Kidney tubule cell (primary cell): Measurements from ENCODE around the gene LLGL2.
"Not testable (repeated sequence)": the region's sequence is repeated elsewhere in the genome, so short reads cannot be mapped to it uniquely, and the experiment has no call there.

Experiments
- DNase-seq: peaks from one replicate; pipeline ENCODE4 v3.0.0-alpha.2; 2018; ENCODE audit warnings: low spot score

Gene LLGL2

DNA sequence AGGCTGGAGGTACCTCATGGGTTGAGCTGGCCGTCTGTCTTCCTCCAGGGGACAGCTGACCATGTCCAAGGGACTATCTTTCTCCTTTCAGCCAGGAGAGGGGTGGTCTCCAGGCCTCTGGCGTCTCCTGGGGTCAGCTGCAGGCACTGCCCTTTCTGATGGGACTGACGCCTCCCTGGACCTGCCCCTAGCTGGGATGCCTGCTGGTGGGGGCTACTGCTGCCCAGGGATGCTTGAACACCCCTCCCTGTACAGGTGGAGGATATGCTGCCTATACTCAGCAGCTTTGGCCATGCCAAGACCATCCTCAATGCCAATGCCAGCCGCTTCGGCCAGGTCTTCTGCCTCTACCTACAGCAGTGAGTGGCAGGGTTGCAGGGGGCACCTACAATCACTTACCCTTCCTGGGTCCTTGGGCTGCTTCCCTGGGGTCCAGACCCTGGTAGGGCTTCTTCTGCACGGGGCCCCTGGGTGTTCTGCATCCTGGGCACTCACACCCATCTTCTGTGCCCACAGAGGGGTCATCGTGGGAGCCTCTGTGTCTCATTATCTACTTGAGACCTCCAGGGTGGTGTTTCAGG, 66.3 kb downstream of the LLGL2 start:
- no peak for DNase-seq

GRCh38 chr17:75592348-75593020, 67.0 kb downstream of the LLGL2 start:
- no peak for DNase-seq

GRCh38 chr17:75593430-75593829, 67.9 kb downstream of the LLGL2 start:
- not testable (repeated sequence) for DNase-seq

DNA sequence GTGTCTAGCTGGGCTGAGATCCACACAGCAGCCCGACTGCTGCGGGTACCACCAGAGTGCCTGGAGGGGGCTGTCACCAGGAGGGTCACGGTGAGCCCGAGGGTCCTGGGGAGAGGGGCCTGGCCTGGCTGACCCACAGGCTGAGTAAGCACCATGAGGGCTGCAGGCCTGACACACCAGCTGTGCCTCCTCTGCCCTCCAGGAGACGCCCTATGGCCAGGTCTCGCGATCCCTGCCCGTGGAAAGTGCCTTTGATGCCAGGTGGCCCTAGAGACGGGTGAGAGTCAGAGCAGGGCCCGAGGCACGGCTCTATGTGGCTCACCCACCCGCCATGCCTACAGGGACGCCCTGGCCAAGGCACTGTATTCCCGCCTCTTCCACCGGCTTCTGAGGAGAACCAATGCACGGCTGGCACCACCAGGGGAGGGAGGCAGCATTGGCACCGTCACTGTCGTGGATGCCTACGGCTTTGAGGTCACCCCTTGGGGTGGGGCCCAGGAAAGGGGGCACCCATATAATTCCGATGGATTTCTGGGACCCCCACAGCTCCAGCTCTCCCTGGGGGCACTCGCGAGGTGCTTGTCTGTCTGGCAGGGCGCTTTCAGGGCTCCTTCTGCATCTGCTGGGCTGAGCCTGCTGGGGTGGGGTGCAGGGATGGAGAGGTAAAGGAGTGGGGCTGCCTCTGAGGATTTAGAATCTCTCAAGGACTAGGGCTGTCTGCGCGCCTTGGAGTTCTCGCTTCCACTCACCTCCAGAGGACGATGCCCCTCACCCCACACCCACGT, 69.2 kb downstream of the LLGL2 start:
- no peak for DNase-seq

DNA sequence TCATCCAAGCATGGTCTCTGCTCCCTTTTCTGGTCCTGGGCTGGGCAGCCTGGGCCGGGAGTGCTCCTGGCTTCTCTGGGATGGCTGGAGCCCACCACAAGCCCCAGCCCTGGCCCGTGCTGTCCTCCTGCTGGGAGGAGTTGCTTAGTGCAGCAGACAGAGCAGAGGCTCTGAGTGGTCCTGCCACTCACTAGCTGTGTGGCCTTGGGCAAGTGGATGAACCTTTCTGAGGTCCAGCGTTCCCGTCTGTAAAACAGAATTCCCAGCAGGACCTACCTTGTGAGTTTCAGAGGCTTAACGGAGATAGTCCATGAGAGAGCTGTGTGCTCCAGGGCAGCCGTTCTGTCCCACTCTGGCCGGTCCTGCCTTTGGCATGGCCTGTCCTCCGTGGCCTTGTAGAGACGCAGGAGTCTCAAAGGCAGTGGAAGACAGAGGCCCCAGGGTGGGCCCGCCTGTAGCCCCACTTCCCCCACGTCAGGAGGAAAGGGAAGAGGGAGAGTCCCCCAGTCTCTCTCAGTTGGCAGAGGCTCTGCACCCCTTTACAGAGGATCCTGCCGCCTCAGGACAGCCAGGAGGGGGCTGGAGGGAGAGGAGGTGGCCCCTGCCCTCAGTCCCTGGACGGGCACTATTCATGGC, 69.9 kb downstream of the LLGL2 start:
- DNase-seq = no peak

DNA sequence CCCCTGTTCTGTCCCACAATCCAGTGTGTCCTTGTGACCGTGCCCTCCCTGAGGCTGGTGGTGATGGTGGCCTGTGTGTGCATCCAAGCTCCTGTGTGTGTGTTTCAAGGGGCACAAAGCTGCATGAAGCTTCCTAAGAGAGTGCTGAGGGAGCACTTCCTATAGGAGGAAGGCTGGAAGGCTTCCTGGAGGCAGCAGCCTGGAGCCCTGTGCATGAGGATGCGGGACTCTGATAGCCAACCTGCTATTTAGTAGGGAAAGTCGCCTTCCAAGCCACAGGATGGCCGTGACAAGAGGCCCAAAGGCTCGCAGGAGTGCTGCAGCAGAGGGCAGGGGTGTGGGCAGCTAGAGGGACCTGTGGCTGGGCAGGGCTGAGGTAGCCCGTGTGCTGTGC, 70.4 kb downstream of the LLGL2 start:
- DNase-seq = no peak

- DNase-seq = no peak
Measured at GRCh38 chr17:75596320-75597087, 71.0 kb downstream of the LLGL2 start.

DNA sequence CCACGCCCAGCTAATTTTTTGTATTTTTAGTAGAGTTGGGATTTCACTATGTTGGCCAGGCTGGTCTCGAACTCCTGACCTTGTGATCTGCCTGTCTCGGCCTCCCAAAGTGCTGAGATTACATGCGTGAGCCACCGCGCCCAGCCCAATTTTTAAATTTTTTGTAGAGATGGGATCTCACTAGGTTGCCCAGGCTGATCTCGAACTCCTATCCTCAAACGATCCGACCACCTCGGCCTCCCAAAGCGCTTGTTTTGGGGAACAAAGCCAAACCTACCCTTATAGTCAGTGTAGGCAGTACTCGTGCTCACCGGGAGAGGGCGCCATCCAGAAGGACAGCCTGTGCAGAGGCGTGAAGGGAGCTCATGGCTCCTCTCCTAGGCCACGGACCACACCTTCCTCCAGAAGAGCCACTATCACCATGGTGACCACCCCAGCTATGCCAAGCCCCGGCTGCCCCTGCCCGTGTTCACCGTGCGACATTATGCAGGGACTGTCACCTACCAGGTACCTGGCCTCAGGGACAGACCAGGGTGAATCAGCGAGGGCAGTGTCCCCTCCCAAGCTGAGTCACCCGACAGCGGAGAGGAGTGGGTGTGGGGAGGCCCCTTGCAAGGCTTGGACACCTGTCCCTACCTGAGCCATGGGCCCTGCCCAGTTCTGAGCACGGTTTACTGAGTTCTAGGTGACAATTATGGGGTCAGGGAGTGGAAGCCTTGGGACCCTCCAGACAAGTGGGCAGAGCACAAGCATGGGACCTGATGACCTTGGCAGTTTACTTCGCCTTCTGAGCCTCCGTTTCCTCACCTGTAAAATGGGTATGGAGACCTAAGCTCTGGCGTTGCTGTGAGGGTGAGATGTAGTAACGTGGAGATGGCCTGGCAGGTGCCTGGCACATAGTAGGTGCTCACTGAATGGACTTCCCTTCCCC, 75.8 kb downstream of the LLGL2 start:
- DNase-seq = peak; percentile 73

- DNase-seq = peak; percentile 21
Measured at GRCh38 chr17:75602644-75603043, 77.1 kb downstream of the LLGL2 start.

DNA sequence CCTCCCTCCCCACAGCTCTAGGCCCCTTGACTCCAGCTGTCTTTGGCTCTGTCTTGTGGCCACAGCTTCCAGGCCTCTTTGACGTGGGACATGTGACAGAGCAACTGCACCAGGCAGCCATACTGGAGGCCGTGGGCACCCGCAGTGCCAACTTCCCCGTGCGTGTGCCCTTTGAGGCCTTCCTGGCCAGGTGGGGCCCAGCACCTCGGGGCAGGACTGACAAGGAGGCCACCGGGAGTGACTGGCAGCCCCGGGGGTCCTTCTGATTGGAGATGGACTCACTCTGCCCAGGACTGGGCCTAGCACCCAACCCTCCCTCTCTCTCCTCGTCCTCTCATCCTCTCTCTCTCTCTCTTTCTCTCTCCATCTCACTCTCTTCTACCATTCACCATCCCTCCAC, 77.6 kb downstream of the LLGL2 start:
- DNase-seq = no peak

- DNase-seq = no peak
Measured at GRCh38 chr17:75604034-75604695, 78.7 kb downstream of the LLGL2 start.

GRCh38 chr17:75605790-75606189, 80.3 kb downstream of the LLGL2 start:
- DNase-seq = no peak

- no peak for DNase-seq
Measured at GRCh38 chr17:75607086-75607485, 81.6 kb downstream of the LLGL2 start.

GRCh38 chr17:75610103-75610984, 84.8 kb downstream of the LLGL2 start:
- peak; percentile 45 for DNase-seq

DNA sequence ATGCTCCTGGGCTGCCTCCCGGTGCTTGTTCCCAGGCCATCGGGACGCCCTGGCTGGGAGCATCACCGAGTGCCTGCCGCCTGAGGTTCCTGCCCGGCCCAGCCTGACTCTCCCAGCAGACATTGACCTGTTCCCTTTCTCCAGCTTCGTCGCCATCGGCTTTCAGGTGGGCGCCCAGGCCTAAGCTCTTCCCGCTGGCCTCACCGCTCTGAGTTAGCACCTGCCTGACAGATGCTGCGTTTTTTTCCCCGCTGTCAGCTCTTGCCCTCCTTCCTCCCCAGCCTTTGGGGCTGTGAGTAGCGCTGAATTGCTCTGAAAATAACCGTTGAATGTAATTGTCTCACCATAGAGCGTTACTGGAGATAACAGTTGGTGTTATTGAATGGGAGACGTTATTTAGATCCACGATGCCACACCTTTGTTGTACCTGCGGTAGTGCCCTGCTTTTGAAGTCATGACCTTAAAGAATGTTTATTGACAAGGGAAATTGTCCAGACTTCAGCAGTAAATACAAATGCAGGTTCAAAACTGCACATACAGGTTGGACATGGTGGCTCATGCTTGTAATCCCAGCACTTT, 86.4 kb downstream of the LLGL2 start:
- DNase-seq = no peak

DNA sequence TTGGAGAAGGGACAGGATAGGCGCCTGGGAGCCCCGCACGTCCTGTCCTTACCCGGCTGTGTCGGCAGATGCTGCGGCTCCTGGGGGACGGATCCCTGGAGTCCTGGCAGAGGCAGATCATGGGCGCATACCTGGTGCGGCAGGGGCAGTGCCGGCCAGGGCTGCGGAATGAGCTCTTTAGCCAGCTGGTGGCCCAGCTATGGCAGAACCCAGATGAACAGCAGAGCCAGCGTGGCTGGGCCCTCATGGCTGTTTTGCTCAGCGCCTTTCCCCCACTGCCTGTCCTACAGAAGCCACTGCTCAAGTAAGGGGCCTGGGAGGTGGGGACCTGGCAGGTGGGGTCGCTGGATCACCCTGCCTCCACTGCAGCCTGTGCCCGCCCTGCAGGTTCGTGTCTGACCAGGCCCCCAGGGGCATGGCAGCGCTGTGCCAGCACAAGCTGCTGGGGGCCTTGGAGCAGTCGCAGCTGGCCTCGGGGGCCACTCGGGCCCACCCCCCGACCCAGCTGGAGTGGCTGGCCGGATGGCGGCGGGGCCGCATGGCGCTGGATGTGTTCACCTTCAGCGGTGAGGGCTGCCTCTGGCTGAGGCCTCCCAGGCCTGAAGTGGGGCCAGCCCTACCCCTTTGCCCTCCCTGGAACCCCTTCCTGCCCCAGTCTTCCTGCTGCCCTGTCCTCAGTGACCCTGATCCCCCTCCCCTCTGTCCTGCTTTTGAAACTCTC, 87.6 kb downstream of the LLGL2 start:
- DNase-seq = no peak

- no peak for DNase-seq
Measured at GRCh38 chr17:75614006-75614405, 88.5 kb downstream of the LLGL2 start.

GRCh38 chr17:75614556-75615270, 89.2 kb downstream of the LLGL2 start:
- DNase-seq = no peak
